ENCODE measurements around the gene PSMD11. TPM values are rescaled to one million over a fixed set of nuclear protein-coding genes. Genes with fewer than 3 reads are reported as not detected.

PSMD11 gene
- total RNA-seq, 1 experiment from 2014 or later: 212 TPM

DNA sequence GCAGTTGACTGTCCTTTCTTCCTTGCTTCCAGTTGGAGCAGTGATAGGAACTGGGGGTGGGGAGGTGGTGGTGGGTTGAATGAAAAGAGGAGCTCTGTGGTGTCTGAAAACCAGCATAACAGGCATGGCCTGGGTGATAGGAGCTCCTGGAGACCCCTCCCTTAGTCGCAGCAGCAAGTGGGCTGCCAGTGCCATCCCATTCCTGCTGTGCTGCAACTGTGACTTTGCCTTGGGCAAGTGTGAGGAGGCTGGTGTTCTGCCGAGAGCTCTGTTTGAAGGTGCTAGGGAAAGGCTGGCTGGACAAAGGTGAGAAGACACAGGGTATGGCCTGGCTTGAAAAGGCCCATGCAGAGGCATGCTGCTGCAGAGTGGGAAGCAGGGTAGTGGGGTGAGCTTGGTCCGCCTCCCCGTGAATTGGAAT, 39.7 kb downstream of the PSMD11 start:
- POLR2A ChIA-PET: no interaction called here

DNA sequence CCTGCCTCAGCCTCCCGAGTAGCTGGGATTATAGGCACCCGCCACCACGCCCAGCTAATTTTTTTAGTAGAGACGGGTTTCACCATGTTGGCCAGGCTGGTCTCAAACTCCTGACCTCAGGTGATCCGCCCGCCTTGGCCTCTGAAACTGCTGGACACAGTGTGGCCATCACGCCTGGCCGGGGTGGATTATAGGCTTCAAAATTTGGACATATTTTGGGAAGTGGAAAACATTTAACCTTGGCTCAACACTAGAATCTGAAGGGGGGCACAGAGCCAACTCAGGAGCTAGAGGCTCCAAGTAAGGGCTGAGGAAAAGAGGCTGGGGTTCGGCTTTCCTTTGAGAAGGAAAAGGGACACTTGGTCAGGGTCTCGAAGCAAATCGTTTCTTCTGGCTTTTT, 40.3 kb downstream of the PSMD11 start:
- TF ChIP-seq SIN3A (IDR thresholded peaks at IDR 0.05; ENCODE audit: borderline replicate concordance, insufficient read depth, low read depth, low read length) (no peak), POLR2AphosphoS5 (IDR thresholded peaks at IDR 0.05; ENCODE audit: low read depth, low read length) (no peak)
- Histone ChIP-seq H3K4me3 (ENCODE audit: low read depth in 2 of 2, low read length in 2 of 2) (no peak overlapping the region), H3K27ac (ENCODE audit: low read length) (no peak overlapping the region), H3K9me3 (ENCODE audit: control insufficient read depth, insufficient read depth, low read depth, low read length) (no peaks in the 10 kb centered on the region), H3K27me3 (ENCODE audit: control insufficient read depth, insufficient read depth, low read length) (no peaks in the 10 kb centered on the region), H3K36me3 (ENCODE audit: control insufficient read depth, insufficient read depth, low read length) (peaks cover 17% of the 10 kb centered on the region), H3K4me1 (ENCODE audit: control insufficient read depth, insufficient read depth, low read length) (peaks cover 28% of the 10 kb centered on the region)
- POLR2A ChIA-PET: no interaction called here
- DNase-seq (ENCODE audit: low read depth, low spot score) (no peak), ATAC-seq (no peak)
- intact Hi-C loops (cut with micrococcal nuclease; ENCODE audit: unreplicated experiment) (loop anchor here (5.0 kb wide), 1 partner anchor 268 kb away; no protein-coding TSS in a partner anchor), in situ Hi-C loops (cut with HindIII; ENCODE audit: low pct_unique_long_range_greater_than_20kb, low sequenced_read_pairs) (no loop called here)
- no TSS peak for BruUV-seq (replicated peaks)
- CTCF ChIA-PET: no interaction called here

More for the DNA sequence above, 39.7 kb downstream of the PSMD11 start:
- CTCF ChIA-PET: no interaction called here
- BruUV-seq (replicated peaks): no TSS peak
- in situ Hi-C loops (cut with HindIII; ENCODE audit: low pct_unique_long_range_greater_than_20kb, low sequenced_read_pairs) (no loop called here), intact Hi-C loops (cut with micrococcal nuclease; ENCODE audit: unreplicated experiment) (loop anchor here (5.0 kb wide), 1 partner anchor 268 kb away; no protein-coding TSS in a partner anchor)
- peaks cover 24% of the 10 kb centered on the region for H3K4me1 ChIP-seq (ENCODE audit: control insufficient read depth, insufficient read depth, low read length)
- TF ChIP-seq POLR2AphosphoS5 (IDR thresholded peaks at IDR 0.05; ENCODE audit: low read depth, low read length): no peak
- TF ChIP-seq, protein P1, sequence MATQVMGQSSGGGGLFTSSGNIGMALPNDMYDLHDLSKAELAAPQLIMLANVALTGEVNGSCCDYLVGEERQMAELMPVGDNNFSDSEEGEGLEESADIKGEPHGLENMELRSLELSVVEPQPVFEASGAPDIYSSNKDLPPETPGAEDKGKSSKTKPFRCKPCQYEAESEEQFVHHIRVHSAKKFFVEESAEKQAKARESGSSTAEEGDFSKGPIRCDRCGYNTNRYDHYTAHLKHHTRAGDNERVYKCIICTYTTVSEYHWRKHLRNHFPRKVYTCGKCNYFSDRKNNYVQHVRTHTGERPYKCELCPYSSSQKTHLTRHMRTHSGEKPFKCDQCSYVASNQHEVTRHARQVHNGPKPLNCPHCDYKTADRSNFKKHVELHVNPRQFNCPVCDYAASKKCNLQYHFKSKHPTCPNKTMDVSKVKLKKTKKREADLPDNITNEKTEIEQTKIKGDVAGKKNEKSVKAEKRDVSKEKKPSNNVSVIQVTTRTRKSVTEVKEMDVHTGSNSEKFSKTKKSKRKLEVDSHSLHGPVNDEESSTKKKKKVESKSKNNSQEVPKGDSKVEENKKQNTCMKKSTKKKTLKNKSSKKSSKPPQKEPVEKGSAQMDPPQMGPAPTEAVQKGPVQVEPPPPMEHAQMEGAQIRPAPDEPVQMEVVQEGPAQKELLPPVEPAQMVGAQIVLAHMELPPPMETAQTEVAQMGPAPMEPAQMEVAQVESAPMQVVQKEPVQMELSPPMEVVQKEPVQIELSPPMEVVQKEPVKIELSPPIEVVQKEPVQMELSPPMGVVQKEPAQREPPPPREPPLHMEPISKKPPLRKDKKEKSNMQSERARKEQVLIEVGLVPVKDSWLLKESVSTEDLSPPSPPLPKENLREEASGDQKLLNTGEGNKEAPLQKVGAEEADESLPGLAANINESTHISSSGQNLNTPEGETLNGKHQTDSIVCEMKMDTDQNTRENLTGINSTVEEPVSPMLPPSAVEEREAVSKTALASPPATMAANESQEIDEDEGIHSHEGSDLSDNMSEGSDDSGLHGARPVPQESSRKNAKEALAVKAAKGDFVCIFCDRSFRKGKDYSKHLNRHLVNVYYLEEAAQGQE (IDR thresholded peaks at IDR 0.05; ENCODE audit: insufficient read depth in 1 of 2, low read depth in 2 of 2, low read length in 1 of 2): no peak
- no peak for TF ChIP-seq TCF7L2 (IDR thresholded peaks at IDR 0.05; ENCODE audit: low read depth, low read length)
- TF ChIP-seq, protein P2, sequence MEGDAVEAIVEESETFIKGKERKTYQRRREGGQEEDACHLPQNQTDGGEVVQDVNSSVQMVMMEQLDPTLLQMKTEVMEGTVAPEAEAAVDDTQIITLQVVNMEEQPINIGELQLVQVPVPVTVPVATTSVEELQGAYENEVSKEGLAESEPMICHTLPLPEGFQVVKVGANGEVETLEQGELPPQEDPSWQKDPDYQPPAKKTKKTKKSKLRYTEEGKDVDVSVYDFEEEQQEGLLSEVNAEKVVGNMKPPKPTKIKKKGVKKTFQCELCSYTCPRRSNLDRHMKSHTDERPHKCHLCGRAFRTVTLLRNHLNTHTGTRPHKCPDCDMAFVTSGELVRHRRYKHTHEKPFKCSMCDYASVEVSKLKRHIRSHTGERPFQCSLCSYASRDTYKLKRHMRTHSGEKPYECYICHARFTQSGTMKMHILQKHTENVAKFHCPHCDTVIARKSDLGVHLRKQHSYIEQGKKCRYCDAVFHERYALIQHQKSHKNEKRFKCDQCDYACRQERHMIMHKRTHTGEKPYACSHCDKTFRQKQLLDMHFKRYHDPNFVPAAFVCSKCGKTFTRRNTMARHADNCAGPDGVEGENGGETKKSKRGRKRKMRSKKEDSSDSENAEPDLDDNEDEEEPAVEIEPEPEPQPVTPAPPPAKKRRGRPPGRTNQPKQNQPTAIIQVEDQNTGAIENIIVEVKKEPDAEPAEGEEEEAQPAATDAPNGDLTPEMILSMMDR (IDR thresholded peaks at IDR 0.05): no peak
- no peak for TF ChIP-seq SIN3A (IDR thresholded peaks at IDR 0.05; ENCODE audit: borderline replicate concordance, insufficient read depth, low read depth, low read length)
- DNase-seq (ENCODE audit: low read depth, low spot score) (no peak), ATAC-seq (no peak)
- no peak overlapping the region for H3K27ac ChIP-seq (ENCODE audit: low read length)
- no peak overlapping the region for H3K4me3 ChIP-seq (ENCODE audit: low read depth in 2 of 2, low read length in 2 of 2)
- H3K9me3 ChIP-seq (ENCODE audit: control insufficient read depth, insufficient read depth, low read depth, low read length): no peaks in the 10 kb centered on the region
- peaks cover 17% of the 10 kb centered on the region for H3K36me3 ChIP-seq (ENCODE audit: control insufficient read depth, insufficient read depth, low read length)
- no peaks in the 10 kb centered on the region for H3K27me3 ChIP-seq (ENCODE audit: control insufficient read depth, insufficient read depth, low read length)

DNA sequence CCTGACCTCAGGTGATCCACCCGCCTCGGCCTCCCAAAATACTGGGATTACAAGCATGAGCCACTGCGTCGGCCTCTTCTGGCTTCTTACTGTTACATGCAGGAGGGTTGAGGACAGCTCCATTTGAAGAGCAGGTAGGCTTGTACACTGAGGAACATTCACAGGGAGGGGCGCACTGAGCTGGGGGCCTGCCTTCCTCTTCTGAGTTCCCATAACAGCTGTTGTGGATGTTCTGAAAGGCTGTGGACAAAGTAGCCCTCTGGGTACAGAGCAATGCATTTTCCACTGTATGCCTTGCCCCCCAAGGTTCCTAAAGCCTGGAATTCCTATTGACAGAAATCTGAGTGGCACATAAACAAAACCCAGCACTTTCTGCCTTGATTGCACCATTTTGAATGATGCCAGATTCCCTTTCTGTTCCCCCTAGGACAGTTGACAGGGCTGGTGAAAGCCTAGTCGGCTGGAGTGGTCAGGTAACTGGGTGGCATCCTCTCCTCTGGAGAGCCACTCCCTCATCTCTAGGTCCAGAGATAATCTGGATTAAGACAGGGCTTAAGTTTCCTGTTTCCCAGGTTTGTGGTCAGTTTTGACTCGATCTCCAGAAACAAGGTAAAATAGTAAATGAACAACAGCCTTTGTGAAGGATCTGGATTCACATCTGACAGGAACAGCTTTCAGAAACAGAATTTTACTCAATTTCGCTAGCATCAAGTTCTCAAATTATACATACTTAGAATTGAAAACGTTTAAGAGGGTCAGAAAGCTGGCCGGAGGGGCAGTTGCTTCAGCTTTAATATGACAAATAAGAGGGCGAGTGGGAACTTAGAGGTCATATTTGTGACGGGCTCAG, 41.2 kb downstream of the PSMD11 start:
- Histone ChIP-seq H3K27me3 (ENCODE audit: control insufficient read depth, insufficient read depth, low read length) (no peaks in the 10 kb centered on the region), H3K27ac (ENCODE audit: low read length) (peak overlapping the region; percentile 84), H3K9me3 (ENCODE audit: control insufficient read depth, insufficient read depth, low read depth, low read length) (no peaks in the 10 kb centered on the region), H3K4me3 (ENCODE audit: low read depth in 2 of 2, low read length in 2 of 2) (peak overlapping the region; percentile 47 to 59), H3K36me3 (ENCODE audit: control insufficient read depth, insufficient read depth, low read length) (peaks cover 14% of the 10 kb centered on the region; the same call in 1 of the 2 replicates), H3K4me1 (ENCODE audit: control insufficient read depth, insufficient read depth, low read length) (peaks cover 29% of the 10 kb centered on the region)
- no peak for ATAC-seq
- BruUV-seq (replicated peaks): no TSS peak
- ChIA-PET CTCF (no interaction called here), POLR2A (no interaction called here)
- no peak for DNase-seq (ENCODE audit: low read depth, low spot score)
- in situ Hi-C loops (cut with HindIII; ENCODE audit: low pct_unique_long_range_greater_than_20kb, low sequenced_read_pairs) (no loop called here), intact Hi-C loops (cut with micrococcal nuclease; ENCODE audit: unreplicated experiment) (no loop called here)
- no peak for TF ChIP-seq POLR2AphosphoS5 (IDR thresholded peaks at IDR 0.05; ENCODE audit: low read depth, low read length)
- TF ChIP-seq, protein P1 (IDR thresholded peaks at IDR 0.05; ENCODE audit: insufficient read depth in 1 of 2, low read depth in 2 of 2, low read length in 1 of 2): no peak
- no peak for TF ChIP-seq SIN3A (IDR thresholded peaks at IDR 0.05; ENCODE audit: borderline replicate concordance, insufficient read depth, low read depth, low read length)
- TF ChIP-seq TCF7L2 (IDR thresholded peaks at IDR 0.05; ENCODE audit: low read depth, low read length): no peak
- TF ChIP-seq, protein P2 (IDR thresholded peaks at IDR 0.05): no peak

Data from Panc1 (cell line).